Endothelial cell of umbilical vein (primary cell): Measurements from ENCODE around the gene ZNF385B. TPM values are rescaled to one million over a fixed set of nuclear protein-coding genes. Genes with fewer than 3 reads are reported as not detected.

Experiments used
- BruUV-seq: library from RNA; stranded (reverse); fragments of 400-500 nt; replicated peaks from 2 replicates; lab custom pipeline; 2021; lab: Mats Ljungman, UMichigan
- CTCF ChIA-PET: fragments of 300-600, 350-600 bp; sonication (Branson Sonifier 250); formaldehyde crosslinking; loops from one replicate; lab custom pipeline; 2021; ENCODE audit warnings: antibody characterized with exemption, inconsistent platforms; lab: Charles Lee
- POLR2A ChIA-PET: fragments of 300-600, 350-600 bp; sonication (Branson Sonifier 250); formaldehyde crosslinking; loops from one replicate; lab custom pipeline; 2021; ENCODE audit warnings: antibody characterized with exemption, inconsistent platforms; lab: Charles Lee
- DNase-seq: peaks from one replicate; pipeline ENCODE4 v3.0.0-alpha.2; 2011; ENCODE audit warnings: low read depth, low spot score
- FAIRE-seq: peaks from 2 replicates; lab custom pipeline; 2011; peaks lifted over from hg19 to GRCh38; lab: Jason Lieb, UNC
- H2AFZ ChIP-seq: 2 replicates; pipeline ENCODE4 v1.6.0; 2012; ENCODE audit warnings: low read depth, low read length, control low read depth, inconsistent platforms
- H3K27ac ChIP-seq: 2 replicates; pipeline ENCODE4 v1.5.1; 2011; ENCODE audit warnings: low read depth, mild to moderate bottlenecking, control low read depth, low read length, moderate library complexity; ENCODE audit not compliant: insufficient read depth
- H3K27me3 ChIP-seq, 2 experiments: 2 replicates each; pipeline versions ENCODE4 v1.6.0 to v1.6.1; 2011; ENCODE audit warnings: low read length in 2 of 2, mixed read lengths in 1 of 2; ENCODE audit not compliant: control insufficient read depth in 2 of 2, insufficient read depth in 2 of 2
- H3K36me3 ChIP-seq, 2 experiments: 2 replicates in 1 of 2; 3 replicates in 1 of 2; pipeline ENCODE4 v1.5.1; 2011; ENCODE audit warnings: low read length in 2 of 2, mild to moderate bottlenecking in 1 of 2, moderate library complexity in 1 of 2; ENCODE audit not compliant: control insufficient read depth in 2 of 2, insufficient read depth in 2 of 2; ENCODE audit errors: extremely low read depth in 1 of 2
- H3K4me1 ChIP-seq: 3 replicates; pipeline ENCODE4 v1.5.1; 2011; ENCODE audit warnings: mild to moderate bottlenecking, low read length; ENCODE audit not compliant: control insufficient read depth, insufficient read depth; ENCODE audit errors: extremely low read depth
- H3K4me2 ChIP-seq: 2 replicates; pipeline ENCODE4 v1.6.1; 2011; ENCODE audit warnings: low read length, control low read depth, mixed read lengths; ENCODE audit not compliant: insufficient read depth
- H3K4me3 ChIP-seq, 3 experiments: fragments of 200-600 bp in 1 of 3; sonication (generic), shearing (Covaris generic) in 1 of 3; replicated peaks in 1 of 3; 2 replicates each; pipeline ENCODE4 v1.5.1; 2011 to 2016; ENCODE audit warnings: control low read depth in 3 of 3, low read length in 3 of 3, mild to moderate bottlenecking in 2 of 3, inconsistent platforms in 1 of 3, low read depth in 1 of 3, moderate library complexity in 1 of 3; ENCODE audit not compliant: insufficient read depth in 1 of 3
- H3K79me2 ChIP-seq: 2 replicates; pipeline ENCODE4 v1.6.0; 2012; ENCODE audit warnings: low read length, inconsistent platforms; ENCODE audit not compliant: control insufficient read depth, insufficient read depth
- H3K9ac ChIP-seq: replicated peaks from 2 replicates; pipeline ENCODE3; 2011; ENCODE audit warnings: low read length, control low read depth; ENCODE audit not compliant: insufficient read depth; ENCODE audit errors: extremely low read depth
- H3K9me1 ChIP-seq: replicated peaks from 3 replicates; pipeline ENCODE4 v1.6.0; 2011; ENCODE audit warnings: mild to moderate bottlenecking, low read length; ENCODE audit not compliant: control insufficient read depth, insufficient read depth; ENCODE audit errors: extremely low read depth
- H3K9me3 ChIP-seq: replicated peaks from 2 replicates; pipeline ENCODE4 v1.5.1; 2012; ENCODE audit warnings: low read length, inconsistent platforms; ENCODE audit not compliant: control insufficient read depth, insufficient read depth
- H4K20me1 ChIP-seq: replicated peaks from 2 replicates; pipeline ENCODE3; 2011; ENCODE audit warnings: mild to moderate bottlenecking, low read length; ENCODE audit not compliant: control insufficient read depth, insufficient read depth; ENCODE audit errors: extremely low read depth
- CTCF ChIP-seq, 2 donors: IDR thresholded peaks; 1 replicate in 1 of 2; 2 replicates in 1 of 2; pipeline ENCODE4 v1.5.1; 2011; ENCODE audit warnings: low read length in 2 of 2, mild to moderate bottlenecking in 2 of 2, moderate library complexity in 2 of 2, control low read depth in 1 of 2, inconsistent platforms in 1 of 2, low read depth in 1 of 2; ENCODE audit not compliant: insufficient read depth in 1 of 2; ENCODE audit errors: extremely low read depth in 1 of 2
- EZH2 ChIP-seq: IDR thresholded peaks from 2 replicates; pipeline ENCODE4 v1.6.1; 2012; ENCODE audit warnings: borderline replicate concordance, low read depth, mild to moderate bottlenecking, moderate library complexity, low read length, inconsistent platforms; ENCODE audit not compliant: severe bottlenecking
- FOS ChIP-seq: IDR thresholded peaks from 2 replicates; pipeline ENCODE4 v1.6.1; 2011; ENCODE audit warnings: mild to moderate bottlenecking, low read length, moderate library complexity, borderline replicate concordance; ENCODE audit not compliant: insufficient read depth
- GATA2 ChIP-seq: IDR thresholded peaks from 2 replicates; pipeline ENCODE4 v1.7.0; 2011; ENCODE audit warnings: low read depth, mild to moderate bottlenecking, moderate library complexity, mixed read lengths, low read length; ENCODE audit not compliant: insufficient read length, insufficient read depth
- JUN ChIP-seq: IDR thresholded peaks from 2 replicates; pipeline ENCODE4 v1.6.1; 2011; ENCODE audit warnings: borderline replicate concordance, low read depth; ENCODE audit not compliant: insufficient read length, insufficient read depth
- MAX ChIP-seq: IDR thresholded peaks from 2 replicates; pipeline ENCODE4 v1.6.1; 2011; ENCODE audit not compliant: insufficient read depth, insufficient read length
- MYC ChIP-seq: IDR thresholded peaks from one replicate; pipeline ENCODE4 v1.6.1; 2011; ENCODE audit warnings: mild to moderate bottlenecking, low read depth, low read length
- POLR2A ChIP-seq: IDR thresholded peaks from 2 replicates; pipeline ENCODE4 v1.6.1; 2012; ENCODE audit warnings: low read depth, mild to moderate bottlenecking, control low read depth, low read length
- POLR2AphosphoS5 ChIP-seq: IDR thresholded peaks from 2 replicates; pipeline ENCODE4 v1.6.1; 2012; ENCODE audit warnings: low read depth, mild to moderate bottlenecking, control low read depth, low read length, moderate library complexity; ENCODE audit not compliant: insufficient read depth
- dilution Hi-C: fragments of 300-500 bp; cut with MboI; formaldehyde crosslinking; loops from one replicate; pipeline ENCODE4 v1.15.0; 2019; ENCODE audit warnings: low sequenced_read_pairs; ENCODE audit not compliant: extremely low pct_ligation_motif_present
- intact Hi-C: fragments of 100-400 bp; cut with micrococcal nuclease; formaldehyde crosslinking; loops from one replicate; pipeline ENCODE4 v1.10.0; 2022
- polyA plus RNA-seq, 4 experiments: library from polyadenylated mRNA; depleted of rRNA in 3 of 4; stranded (reverse) in 3 of 4; unstranded in 1 of 4; fragments of >200 nt; gene quantifications; 2 replicates each; pipeline versions ENCODE4 v1.2.1 to v1.2.3, GENCODE V29; 2011 to 2012; ENCODE audit warnings: missing spikeins in 1 of 4
- total RNA-seq: library from RNA; stranded (reverse); gene quantifications from 2 replicates; pipeline ENCODE4 v1.2.3, GENCODE V29; 2021

The ZNF385B gene
- total and polyA plus RNA-seq, 2 donors (not counting 3 experiments of a cell fraction or from before 2014, with no cell fraction given) = not detected

GRCh38 chr2:179572544-179572943 lies 288.9 kb downstream of the ZNF385B start:
- Histone ChIP-seq H3K79me2 (no peaks in the 10 kb centered on the region), H3K9ac (no peak overlapping the region), H3K4me3 (no peak overlapping the region), H3K4me2 (no peak overlapping the region), H4K20me1 (no peaks in the 10 kb centered on the region), H2AFZ (no peak overlapping the region), H3K4me1 (no peaks in the 10 kb centered on the region), H3K27ac (no peak overlapping the region), H3K36me3 (no peaks in the 10 kb centered on the region), H3K27me3 (no peaks in the 10 kb centered on the region), H3K9me1 (no peaks in the 10 kb centered on the region), H3K9me3 (no peaks in the 10 kb centered on the region)
- intact Hi-C loops (no loop called here), dilution Hi-C loops (no loop called here)
- DNase-seq (no peak), FAIRE-seq (no peak)
- no TSS peak for BruUV-seq
- CTCF ChIA-PET = no interaction called here
- POLR2A ChIA-PET = no interaction called here
- TF ChIP-seq JUN = no peak
- TF ChIP-seq FOS = no peak
- no peak for TF ChIP-seq EZH2
- TF ChIP-seq GATA2 = no peak
- no peak for TF ChIP-seq POLR2AphosphoS5
- TF ChIP-seq CTCF (IDR thresholded peaks at IDR 0.05; ENCODE audit: extremely low read depth in 1 of 2, insufficient read depth in 1 of 2, low read depth in 1 of 2, low read length in 2 of 2) = no peak
- no peak for TF ChIP-seq POLR2A
- TF ChIP-seq MAX = no peak
- TF ChIP-seq MYC = no peak
